GM18508 (cell line): ENCODE results near the gene SIM2.

Experiments used
- ATAC-seq: cut with Tn5 transposase; IDR thresholded peaks from one replicate; pipeline ENCODE4 v1.9.1; 2021; ENCODE audit warnings: moderate number of reproducible peaks; ENCODE audit not compliant: insufficient read depth, unreplicated experiment

Gene SIM2

GRCh38 chr21:36684957-36685714 is 13.8 kb upstream of the SIM2 start:
- no peak for ATAC-seq

- ATAC-seq: no peak
Observed at GRCh38 chr21:36686955-36687354, 12.0 kb upstream of the SIM2 start.

GRCh38 chr21:36688324-36688723 is 10.6 kb upstream of the SIM2 start:
- ATAC-seq: no peak

DNA sequence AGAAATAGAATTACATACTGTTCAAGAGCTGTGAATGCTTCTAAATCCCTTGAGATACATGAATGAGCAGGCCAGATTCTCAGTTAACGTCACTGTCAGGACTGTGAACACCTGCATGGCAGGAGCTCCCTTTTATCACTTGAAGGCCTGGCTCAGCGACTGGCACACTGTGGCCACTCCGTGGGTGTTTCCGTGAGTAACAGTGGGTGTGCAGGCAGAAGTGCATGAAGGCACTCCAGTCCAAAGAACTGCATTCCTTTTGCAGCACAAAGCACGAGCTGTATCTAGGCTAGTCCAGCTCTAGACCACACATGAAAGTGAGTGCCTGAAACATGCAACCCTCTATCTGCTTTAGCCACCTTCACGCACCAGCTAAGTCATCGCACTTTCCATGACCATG is 9.6 kb upstream of the SIM2 start:
- ATAC-seq: no peak

GRCh38 chr21:36690628-36691554 is 8.0 kb upstream of the SIM2 start:
- ATAC-seq: no peak

- ATAC-seq: no peak
Observed at GRCh38 chr21:36691555-36692041, 7.3 kb upstream of the SIM2 start.

GRCh38 chr21:36692114-36692834 is 6.6 kb upstream of the SIM2 start:
- no peak for ATAC-seq

DNA sequence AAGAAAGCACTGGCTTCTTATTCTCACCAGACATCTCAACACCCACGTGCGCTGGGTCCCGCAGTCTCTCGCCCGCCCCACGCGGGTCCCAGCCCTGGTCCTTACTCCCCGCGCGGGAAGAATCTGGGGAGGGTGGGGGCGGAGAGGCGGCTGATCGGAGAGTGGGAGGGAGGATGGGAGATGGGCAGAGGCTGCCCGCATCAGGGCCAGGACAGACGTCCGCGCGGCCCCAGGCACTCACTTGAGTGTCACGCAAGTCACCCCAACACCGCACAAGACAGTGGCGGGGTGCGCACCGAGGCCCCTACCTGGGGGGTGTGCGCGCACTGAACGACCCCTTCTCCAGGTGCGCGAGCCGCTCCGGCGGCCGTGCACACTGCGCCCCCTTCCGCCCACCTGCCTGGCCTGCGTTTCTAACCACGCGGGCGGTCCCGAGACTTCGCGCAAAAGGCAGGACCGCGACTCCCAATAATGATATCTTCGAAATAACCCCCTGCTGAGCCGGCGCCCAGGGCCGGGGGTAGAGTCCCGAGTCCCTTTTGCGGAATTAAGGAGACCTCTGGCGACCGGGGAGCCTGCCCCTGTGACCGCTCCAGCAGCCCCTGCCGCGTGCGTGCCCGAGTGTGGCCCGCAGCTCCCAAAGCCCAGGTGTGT is 6.0 kb upstream of the SIM2 start:
- no peak for ATAC-seq

DNA sequence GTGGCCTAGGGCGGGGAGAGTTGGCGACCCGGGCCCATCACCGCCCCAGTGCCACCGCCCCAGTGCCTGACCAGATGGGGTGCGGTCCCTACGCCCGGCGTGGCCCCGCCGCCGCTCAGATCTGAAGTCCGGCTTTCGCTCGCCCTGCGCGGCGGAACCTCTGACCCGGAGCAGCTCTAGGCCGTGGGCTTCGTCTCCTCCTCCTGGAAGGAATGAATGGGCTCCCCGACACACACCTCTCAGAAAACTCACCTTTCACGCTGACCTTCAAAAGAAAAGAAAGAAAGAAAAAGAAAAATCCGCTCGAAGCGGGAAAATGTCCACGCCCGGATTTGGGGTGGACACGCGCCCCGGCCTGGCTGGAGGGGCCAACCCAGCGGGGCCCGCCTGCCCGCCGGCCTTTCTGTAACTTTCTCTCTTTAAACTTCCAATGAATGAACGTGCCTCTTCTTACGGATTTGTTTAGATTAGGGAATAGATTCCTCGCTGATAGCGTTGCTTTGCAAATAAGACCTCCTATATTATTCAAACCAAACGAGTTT is 5.4 kb upstream of the SIM2 start:
- no peak for ATAC-seq

DNA sequence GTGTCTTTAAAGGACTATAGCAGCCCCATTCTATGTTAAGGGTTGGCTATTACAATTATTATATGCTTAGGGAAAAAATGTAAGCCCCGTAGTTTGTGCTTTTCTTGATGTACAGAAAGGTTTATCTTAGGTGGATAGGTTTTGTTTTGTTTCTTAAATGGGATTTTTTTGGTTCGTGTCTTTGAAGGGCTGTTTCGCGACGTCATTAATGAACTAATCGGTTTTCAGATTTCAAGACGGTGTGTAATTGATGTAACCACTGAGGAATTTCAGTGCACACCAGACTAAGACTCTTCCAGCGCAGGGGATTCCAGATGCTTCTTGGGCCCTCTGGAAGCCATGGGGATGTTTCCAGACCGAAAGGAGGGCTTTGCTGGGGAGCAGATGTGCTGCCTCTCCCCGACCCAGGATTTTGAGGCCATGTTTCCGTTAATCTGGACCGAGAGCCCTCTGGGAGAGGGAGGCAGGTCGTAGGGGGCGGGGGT is 4.8 kb upstream of the SIM2 start:
- no peak for ATAC-seq

DNA sequence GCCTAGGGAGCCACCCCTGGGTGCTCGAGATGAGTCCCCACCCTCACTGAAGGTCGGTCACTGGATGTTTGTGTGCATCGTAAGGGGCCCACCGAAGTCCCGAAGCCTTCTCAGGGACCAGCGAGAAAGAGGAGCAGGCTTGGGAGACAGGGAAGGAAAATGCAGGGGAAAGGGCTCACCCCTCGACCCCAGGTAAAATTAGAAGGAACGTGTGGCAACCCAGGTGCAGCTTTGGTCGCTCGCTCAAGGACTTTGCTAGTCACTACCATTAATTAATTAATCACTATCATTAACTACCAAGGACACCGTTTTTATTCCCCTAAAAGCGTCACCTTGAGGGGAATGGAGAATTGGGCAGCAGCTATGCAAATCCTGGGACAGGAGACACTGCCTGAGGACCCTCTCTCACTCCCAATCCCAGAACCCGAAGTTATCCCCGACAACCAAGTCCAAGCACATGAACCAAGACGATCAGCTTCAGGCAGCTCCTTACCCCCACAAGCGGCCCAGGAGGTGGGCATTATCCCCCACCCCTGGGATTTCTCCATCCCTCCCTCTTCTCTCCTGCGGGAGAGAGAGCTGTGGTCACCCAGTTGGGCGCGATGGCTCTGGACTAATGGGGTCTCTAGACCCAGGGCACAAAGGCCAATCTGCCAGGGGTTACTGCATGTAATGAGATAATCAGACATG is 4.2 kb upstream of the SIM2 start:
- ATAC-seq: no peak

DNA sequence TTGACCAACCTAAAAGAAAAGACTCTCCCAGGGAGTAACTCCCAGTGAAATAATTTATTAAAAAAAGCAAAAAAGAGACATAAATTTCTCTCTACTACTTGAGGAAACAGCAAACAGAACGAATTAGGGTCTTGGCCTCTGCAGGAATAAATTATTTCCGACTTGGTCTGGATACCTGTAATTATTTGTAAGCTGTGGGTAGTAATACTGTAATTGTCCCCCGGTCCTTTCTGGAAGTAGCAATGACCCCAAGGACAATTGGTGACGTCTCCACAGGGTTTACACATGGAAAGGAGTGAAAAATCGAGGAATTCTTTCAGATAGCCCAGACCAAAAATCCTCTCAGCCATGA is 3.7 kb upstream of the SIM2 start:
- no peak for ATAC-seq

- no peak for ATAC-seq
Observed at GRCh38 chr21:36695671-36696389, 3.1 kb upstream of the SIM2 start.

GRCh38 chr21:36696390-36697059 is 2.4 kb upstream of the SIM2 start:
- ATAC-seq: no peak

GRCh38 chr21:36697060-36697850 is 1.7 kb upstream of the SIM2 start:
- no peak for ATAC-seq

DNA sequence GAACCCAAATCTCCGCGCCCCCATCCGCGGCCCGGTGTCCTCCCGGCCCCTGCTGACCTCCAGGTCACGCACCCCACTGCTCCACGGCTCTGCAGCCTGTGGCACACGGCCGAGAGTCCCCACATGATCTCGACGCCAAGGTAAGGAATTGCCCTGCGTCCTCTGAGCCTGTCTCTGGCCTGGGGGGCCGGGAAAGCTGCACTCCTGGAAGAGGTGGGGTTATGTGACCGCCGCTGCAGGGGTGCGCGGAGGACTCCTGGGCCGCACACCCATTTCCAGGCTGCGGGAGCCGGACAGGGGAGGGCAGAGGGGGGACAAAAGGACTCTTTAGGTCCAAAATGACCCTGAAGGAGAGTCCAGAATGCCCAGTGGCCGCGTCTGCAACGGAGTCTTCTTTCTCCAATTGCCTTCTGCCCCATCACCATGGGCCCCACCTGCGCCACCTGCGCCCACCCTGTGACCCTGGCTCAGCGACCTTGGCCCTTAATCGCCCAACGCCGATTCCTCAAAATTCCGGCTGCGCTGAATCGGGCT is 997 bp upstream of the SIM2 start:
- ATAC-seq: no peak

GRCh38 chr21:36698385-36698980 is 432 bp upstream of the SIM2 start:
- ATAC-seq: no peak
